AG04449 (cell line): Measurements from ENCODE around the gene POP5.
A peak's percentile ranks its signal among the peaks of the same experiment; 100 is the strongest.

Experiments used
- CTCF ChIA-PET: fragments of 350-600 bp; formaldehyde crosslinking; extraction: SDS; loops from one replicate; lab custom pipeline; 2021; ENCODE audit warnings: antibody characterized with exemption; lab: Yijun Ruan, JAX
- POLR2A ChIA-PET: fragments of 400-600, 350-600 bp; formaldehyde crosslinking; extraction: SDS; loops from one replicate; lab custom pipeline; 2020; ENCODE audit warnings: antibody characterized with exemption, inconsistent platforms; lab: Yijun Ruan, JAX
- DNase-seq: peaks from one replicate; pipeline ENCODE4 v3.0.0-alpha.2; 2010; ENCODE audit warnings: low read depth, low spot score
- H3K4me3 ChIP-seq: 2 replicates; pipeline ENCODE4 v1.5.1; 2011; ENCODE audit warnings: low read depth, mild to moderate bottlenecking, control low read depth, low read length
- CTCF ChIP-seq: IDR thresholded peaks from one replicate; pipeline ENCODE4 v1.5.1; 2011; ENCODE audit warnings: mild to moderate bottlenecking, moderate library complexity, low read length, control low read depth, inconsistent platforms; ENCODE audit not compliant: insufficient read depth; ENCODE audit errors: missing control alignments

Gene POP5

GRCh38 chr12:120529641-120530417, 51.4 kb downstream of the POP5 start:
- peak overlapping the region; percentile 92 for H3K4me3 ChIP-seq
- DNase-seq, result no peak
- ChIA-PET POLR2A (no interaction called here), CTCF (interaction anchor here (1.0 kb wide), 1 partner anchor 9 kb away, joined by 5 read pairs; no protein-coding TSS in a partner anchor)
- peak; percentile 15 for TF ChIP-seq CTCF

GRCh38 chr12:120528861-120529525, 52.2 kb downstream of the POP5 start, which contains the start of gene COQ5:
COQ5 (minus strand) TSS chr12:120529158; CDS start chr12:120529141, 17 bp downstream.
- peak within 1 kb of the TSS; percentile 92 for H3K4me3 ChIP-seq
- ChIA-PET CTCF (interaction anchor here (1.0 kb wide), 1 partner anchor 9 kb away, joined by 5 read pairs; no protein-coding TSS in a partner anchor), POLR2A (interaction anchor here (0.6 to 1.0 kb wide), 2 partner anchors 11 to 33 kb away, joined by 3 to 5 read pairs; partner anchors contain the start of gene DYNLL1)
- DNase-seq, result no peak
- TF ChIP-seq CTCF, result no peak
